SK-N-SH treated with all-trans-retinoic acid at 6 μM for 48 hours (cell line): ENCODE results near the gene FYCO1.

Source experiments
- ATAC-seq: fragments of 200-7000 bp; cut with Tn5 transposase; 3 replicates; pipeline ENCODE4 v1.9.1; 2020; ENCODE audit warnings: mild to moderate bottlenecking, moderate library complexity
- ARNTL ChIP-seq: fragments of 450-650 bp; formaldehyde crosslinking; IDR thresholded peaks from 2 replicates; pipeline ENCODE4 v1.5.0; 2020; ENCODE audit warnings: low read depth, mild to moderate bottlenecking, moderate library complexity, borderline replicate concordance
- CREB5 ChIP-seq: fragments of 250-450 bp; sonication (Bioruptor Pico); IDR thresholded peaks from 2 replicates; pipeline ENCODE4 v1.5.1; 2020; ENCODE audit warnings: low read depth, mild to moderate bottlenecking, moderate library complexity
- CSDC2 ChIP-seq: fragments of 250-450 bp; sonication (Bioruptor Pico); IDR thresholded peaks from 2 replicates; pipeline ENCODE4 v1.5.0; 2020; ENCODE audit warnings: mild to moderate bottlenecking, moderate library complexity
- CSRNP3 ChIP-seq: fragments of 250-450 bp; sonication (Bioruptor Pico); IDR thresholded peaks from 2 replicates; pipeline ENCODE4 v1.5.1; 2021; ENCODE audit warnings: mild to moderate bottlenecking, moderate library complexity
- GLIS3 ChIP-seq: fragments of 250-450 bp; sonication (Bioruptor Pico); IDR thresholded peaks from 2 replicates; pipeline ENCODE4 v1.5.0; 2020; ENCODE audit warnings: mild to moderate bottlenecking, moderate library complexity
- ISL1 ChIP-seq: fragments of 250-450 bp; sonication (Bioruptor Pico); IDR thresholded peaks from 2 replicates; pipeline ENCODE4 v2.1.2; 2022; ENCODE audit warnings: mild to moderate bottlenecking, moderate library complexity
- OSR1 ChIP-seq: fragments of 250-450 bp; sonication (Bioruptor Pico); IDR thresholded peaks from 2 replicates; pipeline ENCODE4 v1.8.0; 2022; ENCODE audit warnings: moderate library complexity, mild to moderate bottlenecking, inconsistent platforms
- PATZ1 ChIP-seq: fragments of 250-450 bp; sonication (Bioruptor Pico); IDR thresholded peaks from 2 replicates; pipeline ENCODE4 v1.8.0; 2020; ENCODE audit warnings: mild to moderate bottlenecking, moderate library complexity, borderline replicate concordance
- PPARA ChIP-seq: fragments of 250-450 bp; sonication (Bioruptor Pico); IDR thresholded peaks from 2 replicates; pipeline ENCODE4 v1.5.0; 2020; ENCODE audit warnings: mild to moderate bottlenecking, borderline replicate concordance
- RARB ChIP-seq: fragments of 250-450 bp; sonication (Bioruptor Pico); IDR thresholded peaks from 2 replicates; pipeline ENCODE4 v1.8.0; 2021; ENCODE audit warnings: mild to moderate bottlenecking, moderate library complexity
- TCF4 ChIP-seq: fragments of 250-450 bp; sonication (Bioruptor Pico); IDR thresholded peaks from 2 replicates; pipeline ENCODE4 v1.8.0; 2021; ENCODE audit warnings: mild to moderate bottlenecking, moderate library complexity, borderline replicate concordance
- TOX ChIP-seq: fragments of 250-450 bp; sonication (Bioruptor Pico); IDR thresholded peaks from 2 replicates; pipeline ENCODE4 v1.8.0; 2021; ENCODE audit warnings: mild to moderate bottlenecking, moderate library complexity, borderline replicate concordance
- TSHZ2 ChIP-seq: fragments of 250-450 bp; sonication (Bioruptor Pico); IDR thresholded peaks from 2 replicates; pipeline ENCODE4 v1.5.0; 2020; ENCODE audit warnings: mild to moderate bottlenecking, moderate library complexity
- ZC3H10 ChIP-seq: fragments of 250-450 bp; sonication (Bioruptor Pico); IDR thresholded peaks from 2 replicates; pipeline ENCODE4 v1.5.1; 2021; ENCODE audit warnings: mild to moderate bottlenecking, moderate library complexity
- ZFP3 ChIP-seq: fragments of 250-450 bp; sonication (Bioruptor Pico); IDR thresholded peaks from 2 replicates; pipeline ENCODE4 v1.5.0; 2020; ENCODE audit warnings: mild to moderate bottlenecking, moderate library complexity
- ZFP30 ChIP-seq: fragments of 450-650 bp; formaldehyde crosslinking; IDR thresholded peaks from 2 replicates; pipeline ENCODE4 v1.5.0; 2022; ENCODE audit warnings: mild to moderate bottlenecking, moderate library complexity
- ZNF565 ChIP-seq: fragments of 450-650 bp; formaldehyde crosslinking; conservative IDR thresholded peaks from 2 replicates; pipeline ENCODE4 v1.5.0; 2020; ENCODE audit warnings: low read depth, mild to moderate bottlenecking, moderate library complexity
- ZNF70 ChIP-seq: fragments of 450-650 bp; formaldehyde crosslinking; IDR thresholded peaks from 2 replicates; pipeline ENCODE4 v1.5.0; 2020; ENCODE audit warnings: mild to moderate bottlenecking, moderate library complexity
- TF ChIP-seq, protein P1 (sequence below): fragments of 250-450 bp; sonication (Bioruptor Pico); IDR thresholded peaks from 2 replicates; pipeline ENCODE4 v1.8.0; 2021; ENCODE audit warnings: low read depth, mild to moderate bottlenecking, moderate library complexity, borderline replicate concordance

The FYCO1 gene

DNA sequence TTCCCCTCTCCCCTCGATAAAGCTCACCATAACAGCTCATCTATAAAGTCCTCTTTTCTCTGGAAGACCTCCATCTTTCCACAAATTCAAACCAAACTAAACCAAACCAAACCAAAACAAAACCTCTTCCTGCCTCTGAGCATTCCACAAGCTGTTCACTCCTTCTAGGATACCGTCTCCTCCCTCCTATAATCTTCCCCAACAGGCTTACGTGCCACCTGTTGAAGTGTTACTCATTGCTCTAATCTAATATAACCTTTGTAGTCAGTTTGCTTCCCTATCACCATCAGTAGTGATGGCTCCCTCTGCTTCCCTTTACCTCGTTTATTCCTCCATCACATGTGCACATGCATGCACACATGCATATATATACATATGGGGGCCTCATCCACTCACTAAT lies 122.0 kb downstream of the FYCO1 start:
- ATAC-seq = no peak

GRCh38 chr3:45873036-45873435 lies 122.6 kb downstream of the FYCO1 start:
- ATAC-seq = no peak
- no peak for TF ChIP-seq ZNF565 (CRISPR knock-in tag)
- no peak for TF ChIP-seq PPARA (CRISPR knock-in tag)
- TF ChIP-seq GLIS3 (CRISPR knock-in tag) = no peak
- TF ChIP-seq ZFP30 (CRISPR knock-in tag) = no peak
- TF ChIP-seq, protein P1, sequence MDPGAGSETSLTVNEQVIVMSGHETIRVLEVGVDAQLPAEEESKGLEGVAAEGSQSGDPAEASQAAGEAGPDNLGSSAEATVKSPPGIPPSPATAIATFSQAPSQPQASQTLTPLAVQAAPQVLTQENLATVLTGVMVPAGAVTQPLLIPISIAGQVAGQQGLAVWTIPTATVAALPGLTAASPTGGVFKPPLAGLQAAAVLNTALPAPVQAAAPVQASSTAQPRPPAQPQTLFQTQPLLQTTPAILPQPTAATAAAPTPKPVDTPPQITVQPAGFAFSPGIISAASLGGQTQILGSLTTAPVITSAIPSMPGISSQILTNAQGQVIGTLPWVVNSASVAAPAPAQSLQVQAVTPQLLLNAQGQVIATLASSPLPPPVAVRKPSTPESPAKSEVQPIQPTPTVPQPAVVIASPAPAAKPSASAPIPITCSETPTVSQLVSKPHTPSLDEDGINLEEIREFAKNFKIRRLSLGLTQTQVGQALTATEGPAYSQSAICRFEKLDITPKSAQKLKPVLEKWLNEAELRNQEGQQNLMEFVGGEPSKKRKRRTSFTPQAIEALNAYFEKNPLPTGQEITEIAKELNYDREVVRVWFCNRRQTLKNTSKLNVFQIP (CRISPR knock-in tag) = no peak
- TF ChIP-seq ZC3H10 (CRISPR knock-in tag) = no peak
- no peak for TF ChIP-seq OSR1
- TF ChIP-seq ZFP3 (CRISPR knock-in tag) = no peak
- no peak for TF ChIP-seq ARNTL (CRISPR knock-in tag)
- TF ChIP-seq ISL1 (CRISPR knock-in tag) = no peak
- TF ChIP-seq CSRNP3 (CRISPR knock-in tag) = no peak
- no peak for TF ChIP-seq ZNF70 (CRISPR knock-in tag)
- no peak for TF ChIP-seq RARB (CRISPR knock-in tag)
- no peak for TF ChIP-seq PATZ1 (CRISPR knock-in tag)
- no peak for TF ChIP-seq TOX (CRISPR knock-in tag)

More for the DNA sequence above, 122.0 kb downstream of the FYCO1 start:
- TF ChIP-seq CREB5 (no peak), ZFP3 (CRISPR knock-in tag) (no peak), TCF4 (CRISPR knock-in tag) (no peak), ZNF565 (CRISPR knock-in tag) (no peak), GLIS3 (CRISPR knock-in tag) (no peak), ZNF70 (CRISPR knock-in tag) (no peak), ARNTL (CRISPR knock-in tag) (no peak), CSDC2 (CRISPR knock-in tag) (no peak), ISL1 (CRISPR knock-in tag) (no peak)
- TF ChIP-seq, protein P1 (CRISPR knock-in tag) = no peak

- TF ChIP-seq TSHZ2 (CRISPR knock-in tag) (no peak), ZFP30 (CRISPR knock-in tag) (no peak)
- ATAC-seq = no peak
Measured at GRCh38 chr3:45872569-45872968, 123.1 kb downstream of the FYCO1 start.
